HFFc6 (cell line): ENCODE data around the gene KIAA1755. TPM values are rescaled to one million over a fixed set of nuclear protein-coding genes. Genes with fewer than 3 reads are reported as not detected.
"Not testable (repeated sequence)": the region's sequence is repeated elsewhere in the genome, so short reads cannot be mapped to it uniquely, and the experiment has no call there.

Experiments
- DNase-seq: peaks from one replicate; pipeline ENCODE4 v3.0.0-alpha.2; 2018
- H3K27ac Mint-ChIP-seq: 2 replicates; pipeline ENCODE4 v1.8.0; 2020; ENCODE audit warnings: mild to moderate bottlenecking, mixed read lengths
- H3K27me3 Mint-ChIP-seq: 2 replicates; pipeline ENCODE4 v1.8.0; 2021; ENCODE audit warnings: mild to moderate bottlenecking, moderate library complexity, mixed read lengths; ENCODE audit not compliant: insufficient read depth
- H3K36me3 Mint-ChIP-seq: 2 replicates; pipeline ENCODE4 v1.8.0; 2021; ENCODE audit warnings: low read depth, mixed read lengths
- H3K4me1 Mint-ChIP-seq: 2 replicates; pipeline ENCODE4 v1.8.0; 2020; ENCODE audit warnings: low read depth, mixed read lengths
- H3K4me3 Mint-ChIP-seq: 2 replicates; pipeline ENCODE4 v1.8.0; 2020; ENCODE audit warnings: mild to moderate bottlenecking, moderate library complexity, mixed read lengths
- H3K9me3 Mint-ChIP-seq: 2 replicates; pipeline ENCODE4 v1.8.0; 2020; ENCODE audit warnings: mild to moderate bottlenecking, mixed read lengths
- CTCF ChIP-seq: fragments of 200-600 bp; sonication (generic); IDR thresholded peaks from 2 replicates; pipeline ENCODE4 v1.5.0; 2021; ENCODE audit warnings: antibody characterized with exemption, mild to moderate bottlenecking
- total RNA-seq, 6 experiments: library from RNA; stranded (reverse); fragmentation: NEBNext Ultra II Directional; extraction: Animal tissue kit (Norgen Biotek cat#: 25700); gene quantifications; 2 replicates in 1 of 6; 3 replicates in 5 of 6; pipeline ENCODE4 v1.2.3, GENCODE V29; 2021

The KIAA1755 gene
- total RNA-seq, 6 experiments from 2014 or later, result 1.2 to 4.4 (median 2.2) TPM

- no peak for TF ChIP-seq CTCF
- H3K36me3 Mint-ChIP-seq, result peaks cover 10% of the 10 kb centered on the region; the same call in 1 of the 2 replicates
- DNase-seq, result peak; percentile 8
Observed at GRCh38 chr20:38249536-38250310, 10.8 kb downstream of the KIAA1755 start.

GRCh38 chr20:38248133-38248532 lies 12.4 kb downstream of the KIAA1755 start:
- Mint-ChIP-seq H3K9me3 (peaks cover 28% of the 10 kb centered on the region), H3K4me3 (no peak overlapping the region), H3K27ac (no peak overlapping the region), H3K4me1 (peaks cover 23% of the 10 kb centered on the region), H3K27me3 (peaks cover 7% of the 10 kb centered on the region), H3K36me3 (peaks cover 23% of the 10 kb centered on the region)
- no peak for TF ChIP-seq CTCF
- DNase-seq, result no peak

More at GRCh38 chr20:38249536-38250310, 10.8 kb downstream of the KIAA1755 start:
- peaks cover 12% of the 10 kb centered on the region for H3K9me3 Mint-ChIP-seq
- H3K27ac Mint-ChIP-seq, result no peak overlapping the region
- peaks cover 23% of the 10 kb centered on the region for H3K4me1 Mint-ChIP-seq
- no peak overlapping the region for H3K4me3 Mint-ChIP-seq
- peaks cover 4% of the 10 kb centered on the region for H3K27me3 Mint-ChIP-seq

GRCh38 chr20:38247725-38248124 lies 12.8 kb downstream of the KIAA1755 start:
- Mint-ChIP-seq H3K9me3 (peaks cover 32% of the 10 kb centered on the region), H3K4me1 (peaks cover 19% of the 10 kb centered on the region), H3K36me3 (peaks cover 27% of the 10 kb centered on the region)
- not testable (repeated sequence) for H3K4me3 Mint-ChIP-seq, H3K27me3 Mint-ChIP-seq, DNase-seq, H3K27ac Mint-ChIP-seq

- peaks cover 7% of the 10 kb centered on the region for H3K27me3 Mint-ChIP-seq
- no peak overlapping the region for H3K27ac Mint-ChIP-seq
- H3K4me1 Mint-ChIP-seq, result peaks cover 14% of the 10 kb centered on the region
- H3K4me3 Mint-ChIP-seq, result no peak overlapping the region
- H3K9me3 Mint-ChIP-seq, result peaks cover 38% of the 10 kb centered on the region
- no peak for TF ChIP-seq CTCF
- DNase-seq, result no peak
- H3K36me3 Mint-ChIP-seq, result peaks cover 32% of the 10 kb centered on the region
Observed at GRCh38 chr20:38247166-38247509, 13.4 kb downstream of the KIAA1755 start.

- DNase-seq, result no peak
- H3K27me3 Mint-ChIP-seq, result peaks cover 7% of the 10 kb centered on the region
- H3K27ac Mint-ChIP-seq, result no peak overlapping the region
- no peak for TF ChIP-seq CTCF
- H3K4me3 Mint-ChIP-seq, result no peak overlapping the region
- peaks cover 36% of the 10 kb centered on the region for H3K36me3 Mint-ChIP-seq
- peaks cover 44% of the 10 kb centered on the region for H3K9me3 Mint-ChIP-seq
- H3K4me1 Mint-ChIP-seq, result peaks cover 12% of the 10 kb centered on the region
Observed at GRCh38 chr20:38246357-38247165, 14.0 kb downstream of the KIAA1755 start.

- H3K27ac Mint-ChIP-seq, result no peak overlapping the region
Observed at GRCh38 chr20:38245753-38246152, 14.8 kb downstream of the KIAA1755 start.

More at GRCh38 chr20:38245753-38246152, 14.8 kb downstream of the KIAA1755 start:
- peaks cover 7% of the 10 kb centered on the region for H3K27me3 Mint-ChIP-seq
- H3K9me3 Mint-ChIP-seq, result peaks cover 50% of the 10 kb centered on the region
- peaks cover 12% of the 10 kb centered on the region for H3K4me1 Mint-ChIP-seq
- DNase-seq, result no peak
- no peak overlapping the region for H3K4me3 Mint-ChIP-seq
- peaks cover 36% of the 10 kb centered on the region for H3K36me3 Mint-ChIP-seq
- TF ChIP-seq CTCF, result no peak
